WTC11 (cell line): ENCODE data around the gene HMGB2. TPM values are rescaled to one million over a fixed set of nuclear protein-coding genes. Genes with fewer than 3 reads are reported as not detected.
A peak's percentile ranks its signal among the peaks of the same experiment; 100 is the strongest.

Experiments
- ATAC-seq: fragments of 200-7000 bp; cut with Tn5 transposase; 2 replicates; pipeline ENCODE4 v1.10.0; 2021; ENCODE audit warnings: mild to moderate bottlenecking, moderate library complexity
- CTCF ChIA-PET: fragments of 300-600 bp; sonication (Branson Sonifier 250); formaldehyde crosslinking; loops from one replicate; lab custom pipeline; 2021; ENCODE audit warnings: antibody characterized with exemption; lab: Charles Lee
- POLR2A ChIA-PET: fragments of 350-600 bp; sonication (Branson Sonifier 250); formaldehyde crosslinking; loops from one replicate; lab custom pipeline; 2021; ENCODE audit warnings: antibody characterized with exemption; lab: Charles Lee
- DNase-seq: peaks from one replicate; pipeline ENCODE4 v3.0.0; 2021; ENCODE audit warnings: low spot score
- H3K27ac Mint-ChIP-seq: 2 replicates; pipeline ENCODE4 v1.8.0; 2021; ENCODE audit warnings: mixed read lengths
- H3K27me3 Mint-ChIP-seq: 2 replicates; pipeline ENCODE4 v1.8.0; 2021; ENCODE audit warnings: low read depth, mild to moderate bottlenecking, moderate library complexity, mixed read lengths
- H3K36me3 Mint-ChIP-seq: 2 replicates; pipeline ENCODE4 v1.8.0; 2021; ENCODE audit warnings: mixed read lengths
- H3K4me1 Mint-ChIP-seq: 2 replicates; pipeline ENCODE4 v1.8.0; 2022; ENCODE audit warnings: mixed read lengths
- H3K4me3 Mint-ChIP-seq: 2 replicates; pipeline ENCODE4 v1.8.0; 2021; ENCODE audit warnings: mild to moderate bottlenecking, moderate library complexity, mixed read lengths
- H3K9me3 Mint-ChIP-seq: 2 replicates; pipeline ENCODE4 v1.8.0; 2021; ENCODE audit warnings: mixed read lengths
- ATF1 ChIP-seq: sonication (generic); formaldehyde crosslinking; IDR thresholded peaks from 2 replicates; pipeline ENCODE4 v1.8.1; 2023; ENCODE audit warnings: mild to moderate bottlenecking, moderate library complexity, missing genetic modification reagents
- CBFB ChIP-seq: sonication (generic); formaldehyde crosslinking; IDR thresholded peaks from 2 replicates; pipeline ENCODE4 v1.8.1; 2022; ENCODE audit warnings: mild to moderate bottlenecking, low read depth, missing genetic modification reagents
- EMX1 ChIP-seq: fragments of 250-450 bp; sonication (Bioruptor Pico); IDR thresholded peaks from 2 replicates; pipeline ENCODE4 v1.8.0; 2021; ENCODE audit warnings: mild to moderate bottlenecking
- ESRRA ChIP-seq: sonication (generic); formaldehyde crosslinking; IDR thresholded peaks from 2 replicates; pipeline ENCODE4 v1.8.1; 2022; ENCODE audit warnings: mild to moderate bottlenecking, missing genetic modification reagents, borderline replicate concordance
- FOXP1 ChIP-seq: sonication (generic); formaldehyde crosslinking; IDR thresholded peaks from 2 replicates; pipeline ENCODE4 v1.8.0; 2022; ENCODE audit warnings: missing genetic modification reagents, mild to moderate bottlenecking, moderate library complexity, borderline replicate concordance
- NR2C2 ChIP-seq: sonication (generic); formaldehyde crosslinking; IDR thresholded peaks from 2 replicates; pipeline ENCODE4 v1.8.0; 2022; ENCODE audit warnings: mild to moderate bottlenecking, missing genetic modification reagents
- RELA ChIP-seq: sonication (generic); formaldehyde crosslinking; IDR thresholded peaks from 2 replicates; pipeline ENCODE4 v1.8.1; 2022; ENCODE audit warnings: missing genetic modification reagents, mild to moderate bottlenecking, borderline replicate concordance
- RORB ChIP-seq: fragments of 250-450 bp; sonication (Bioruptor Pico); IDR thresholded peaks from 2 replicates; pipeline ENCODE4 v1.9.0; 2021; ENCODE audit warnings: mild to moderate bottlenecking
- SOX15 ChIP-seq: fragments of 250-450 bp; sonication (Bioruptor Pico); IDR thresholded peaks from 2 replicates; pipeline ENCODE4 v1.9.0; 2021; ENCODE audit warnings: mild to moderate bottlenecking
- TCF7 ChIP-seq: sonication (generic); formaldehyde crosslinking; IDR thresholded peaks from 2 replicates; pipeline ENCODE4 v1.8.0; 2022; ENCODE audit warnings: mild to moderate bottlenecking, low read depth, missing genetic modification reagents, moderate library complexity
- TP53 ChIP-seq: sonication (generic); formaldehyde crosslinking; IDR thresholded peaks from 2 replicates; pipeline ENCODE4 v1.8.1; 2023; ENCODE audit warnings: mild to moderate bottlenecking, missing genetic modification reagents
- ZNF317 ChIP-seq: sonication (generic); formaldehyde crosslinking; IDR thresholded peaks from 2 replicates; pipeline ENCODE4 v1.8.1; 2023; ENCODE audit warnings: low read depth, mild to moderate bottlenecking, moderate library complexity, missing genetic modification reagents, borderline replicate concordance
- total RNA-seq: library from RNA; stranded (reverse); gene quantifications from 3 replicates; pipeline ENCODE4 v1.2.3, GENCODE V29; 2021
- TF ChIP-seq, protein P1 (sequence below): sonication (generic); formaldehyde crosslinking; IDR thresholded peaks from 2 replicates; pipeline ENCODE4 v1.8.1; 2022; ENCODE audit warnings: mild to moderate bottlenecking, missing genetic modification reagents, moderate library complexity, borderline replicate concordance
- TF ChIP-seq, protein P2 (sequence below): sonication (generic); formaldehyde crosslinking; IDR thresholded peaks from 2 replicates; pipeline ENCODE4 v1.8.1; 2023; ENCODE audit warnings: mild to moderate bottlenecking, missing genetic modification reagents, moderate library complexity
- TF ChIP-seq, protein P3 (sequence below): fragments of 250-450 bp; sonication (Bioruptor Pico); conservative IDR thresholded peaks from 2 replicates; pipeline ENCODE4 v1.9.0; 2021; ENCODE audit warnings: mild to moderate bottlenecking
- TF ChIP-seq, protein P4 (sequence below): sonication (generic); formaldehyde crosslinking; IDR thresholded peaks from 2 replicates; pipeline ENCODE4 v1.8.1; 2023; ENCODE audit warnings: mild to moderate bottlenecking, missing genetic modification reagents, moderate library complexity
- TF ChIP-seq, protein P5 (sequence below): sonication (generic); formaldehyde crosslinking; IDR thresholded peaks from 2 replicates; pipeline ENCODE4 v1.8.1; 2023; ENCODE audit warnings: mild to moderate bottlenecking, missing genetic modification reagents
- TF ChIP-seq, protein P6 (sequence below): sonication (generic); formaldehyde crosslinking; IDR thresholded peaks from 2 replicates; pipeline ENCODE4 v1.8.1; 2023; ENCODE audit warnings: mild to moderate bottlenecking, missing genetic modification reagents, borderline replicate concordance

Gene HMGB2
- total RNA-seq, 1 experiment from 2014 or later = 279 TPM

DNA sequence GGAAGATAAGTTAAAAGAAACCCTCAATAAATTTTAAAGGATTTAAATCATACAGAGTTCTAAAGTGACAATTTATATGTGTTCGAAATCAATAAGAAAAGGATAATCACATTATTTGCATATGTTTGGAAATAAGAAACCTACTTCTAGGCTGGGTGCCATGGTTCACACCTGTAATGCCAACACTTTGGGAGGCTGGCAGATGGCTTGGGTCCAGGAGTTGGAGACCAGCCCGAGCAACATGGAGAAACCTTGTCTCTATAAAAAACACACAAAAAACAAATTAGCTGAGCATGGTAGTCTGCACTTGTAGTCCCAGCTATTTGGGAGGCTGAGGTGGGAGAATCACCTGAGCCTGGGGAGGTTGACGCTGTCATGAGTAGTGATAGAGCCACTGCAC, 28.5 kb upstream of the HMGB2 start (continued):
- TF ChIP-seq, protein P1, sequence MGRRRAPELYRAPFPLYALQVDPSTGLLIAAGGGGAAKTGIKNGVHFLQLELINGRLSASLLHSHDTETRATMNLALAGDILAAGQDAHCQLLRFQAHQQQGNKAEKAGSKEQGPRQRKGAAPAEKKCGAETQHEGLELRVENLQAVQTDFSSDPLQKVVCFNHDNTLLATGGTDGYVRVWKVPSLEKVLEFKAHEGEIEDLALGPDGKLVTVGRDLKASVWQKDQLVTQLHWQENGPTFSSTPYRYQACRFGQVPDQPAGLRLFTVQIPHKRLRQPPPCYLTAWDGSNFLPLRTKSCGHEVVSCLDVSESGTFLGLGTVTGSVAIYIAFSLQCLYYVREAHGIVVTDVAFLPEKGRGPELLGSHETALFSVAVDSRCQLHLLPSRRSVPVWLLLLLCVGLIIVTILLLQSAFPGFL (CRISPR knock-in tag) = no peak
- TF ChIP-seq RORB (CRISPR knock-in tag) = no peak

DNA sequence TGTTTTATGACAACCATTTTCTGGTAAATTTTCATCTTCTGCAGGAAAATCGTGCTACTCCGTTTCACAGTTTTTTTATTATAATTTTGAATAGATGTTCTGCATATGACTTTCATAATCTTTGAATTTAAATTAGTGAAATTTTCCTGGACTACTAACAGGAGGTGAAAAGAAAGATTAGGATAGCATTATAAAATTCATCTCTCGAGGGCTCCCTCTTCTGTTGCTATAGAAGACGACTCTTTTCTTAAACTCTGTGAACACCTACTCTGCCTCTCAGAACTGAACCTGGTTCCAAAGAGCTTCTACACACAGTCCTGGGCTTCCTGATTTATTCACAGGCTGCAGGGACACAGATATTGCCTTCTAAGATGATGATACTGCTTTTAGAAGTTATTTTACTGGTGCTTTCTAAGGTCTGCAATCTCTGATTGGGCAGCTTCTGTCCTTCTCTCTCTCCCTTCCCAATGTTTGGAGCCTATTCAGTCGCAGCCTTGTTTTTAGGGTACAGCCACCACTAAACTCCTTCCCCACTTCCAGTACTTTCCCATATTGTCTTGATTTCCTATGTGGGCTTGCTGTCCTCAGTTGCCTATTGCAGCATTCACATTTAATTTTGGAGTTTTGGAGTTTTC, 26.5 kb upstream of the HMGB2 start:
- POLR2A ChIA-PET = interaction anchor here (1.2 kb wide), 1 partner anchor 26 kb away, joined by 5 read pairs; no protein-coding TSS in a partner anchor
- no peak for DNase-seq
- Mint-ChIP-seq H3K4me1 (peaks cover 3% of the 10 kb centered on the region), H3K36me3 (peaks cover 4% of the 10 kb centered on the region; the same call in 1 of the 2 replicates)
- TF ChIP-seq ZNF317 (no peak), EMX1 (CRISPR knock-in tag) (no peak), RORB (CRISPR knock-in tag) (no peak), TCF7 (no peak), ATF1 (CRISPR knock-in tag) (no peak), SOX15 (CRISPR knock-in tag) (no peak), ESRRA (CRISPR knock-in tag) (no peak), CBFB (no peak)
- TF ChIP-seq, protein P1 (CRISPR knock-in tag) = no peak
- TF ChIP-seq, protein P2, sequence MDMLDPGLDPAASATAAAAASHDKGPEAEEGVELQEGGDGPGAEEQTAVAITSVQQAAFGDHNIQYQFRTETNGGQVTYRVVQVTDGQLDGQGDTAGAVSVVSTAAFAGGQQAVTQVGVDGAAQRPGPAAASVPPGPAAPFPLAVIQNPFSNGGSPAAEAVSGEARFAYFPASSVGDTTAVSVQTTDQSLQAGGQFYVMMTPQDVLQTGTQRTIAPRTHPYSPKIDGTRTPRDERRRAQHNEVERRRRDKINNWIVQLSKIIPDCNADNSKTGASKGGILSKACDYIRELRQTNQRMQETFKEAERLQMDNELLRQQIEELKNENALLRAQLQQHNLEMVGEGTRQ (CRISPR knock-in tag) = no peak
- TF ChIP-seq, protein P3, sequence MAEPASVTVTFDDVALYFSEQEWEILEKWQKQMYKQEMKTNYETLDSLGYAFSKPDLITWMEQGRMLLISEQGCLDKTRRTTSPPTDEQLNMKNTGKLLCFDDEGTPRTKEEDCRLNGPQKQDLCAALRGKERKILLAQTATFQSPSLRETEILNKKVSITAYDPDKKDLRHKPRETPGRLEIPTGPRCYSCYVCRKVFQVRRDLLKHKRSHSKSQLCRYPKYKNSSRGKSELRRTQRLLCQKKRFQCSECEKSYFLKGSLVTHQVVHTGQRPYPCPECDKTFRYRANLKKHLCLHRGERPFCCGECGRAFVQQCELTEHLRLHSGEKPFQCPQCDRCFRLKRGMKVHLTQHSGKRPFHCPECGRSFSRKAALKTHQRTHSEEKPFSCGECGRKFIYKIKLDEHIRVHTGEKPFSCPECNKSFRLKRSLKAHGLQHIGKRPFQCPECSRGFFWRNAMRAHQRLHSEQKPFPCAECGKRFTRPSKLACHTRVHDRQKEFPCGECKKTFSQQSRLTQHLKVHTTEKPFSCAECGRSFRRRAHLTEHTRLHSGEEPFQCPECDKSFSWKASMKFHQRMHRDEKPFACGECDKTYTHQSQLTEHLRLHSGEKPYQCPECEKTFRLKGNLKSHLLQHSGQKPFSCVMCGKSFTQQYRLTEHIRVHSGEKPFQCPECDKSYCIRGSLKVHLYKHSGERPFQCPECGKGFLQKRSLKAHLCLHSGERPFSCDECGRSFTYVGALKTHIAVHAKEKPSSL = no peak
- TF ChIP-seq, protein P4, sequence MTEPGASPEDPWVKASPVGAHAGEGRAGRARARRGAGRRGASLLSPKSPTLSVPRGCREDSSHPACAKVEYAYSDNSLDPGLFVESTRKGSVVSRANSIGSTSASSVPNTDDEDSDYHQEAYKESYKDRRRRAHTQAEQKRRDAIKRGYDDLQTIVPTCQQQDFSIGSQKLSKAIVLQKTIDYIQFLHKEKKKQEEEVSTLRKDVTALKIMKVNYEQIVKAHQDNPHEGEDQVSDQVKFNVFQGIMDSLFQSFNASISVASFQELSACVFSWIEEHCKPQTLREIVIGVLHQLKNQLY (CRISPR knock-in tag) = no peak
- TF ChIP-seq, all 79 proteins: peak for 0
- Mint-ChIP-seq H3K4me3 (no peak overlapping the region), H3K27me3 (no peaks in the 10 kb centered on the region), H3K27ac (no peak overlapping the region), H3K9me3 (peaks cover 9% of the 10 kb centered on the region)
- CTCF ChIA-PET = interaction anchor here (0.7 to 1.2 kb wide), 6 partner anchors 8 to 347 kb away, joined by 3 to 7 read pairs (median 3); partner anchors contain the start of gene SAP30
- peak; percentile 89 for ATAC-seq

DNA sequence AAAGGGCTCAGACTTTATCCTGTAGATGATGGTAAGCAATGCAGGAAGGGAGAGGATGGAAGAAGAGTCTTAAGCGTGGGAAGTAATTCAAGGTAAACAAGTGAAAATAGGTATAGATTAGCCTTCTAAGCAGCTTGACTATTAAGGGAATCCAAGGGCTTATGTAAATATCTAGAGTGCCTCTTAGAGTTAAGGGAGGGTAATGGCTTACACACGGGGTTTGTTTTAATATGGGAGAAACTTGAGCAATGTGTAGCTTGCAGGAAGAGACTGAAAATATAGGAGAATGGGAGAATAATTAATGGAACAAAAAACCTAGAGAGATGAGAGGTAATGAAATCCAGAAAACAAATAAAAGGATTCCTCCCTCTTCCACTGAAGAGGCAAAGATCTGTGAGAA, 23.8 kb upstream of the HMGB2 start:
- ChIA-PET CTCF (interaction anchor here (0.5 kb wide), 1 partner anchor 21 kb away, joined by 4 read pairs; no protein-coding TSS in a partner anchor), POLR2A (no interaction called here)
- peaks cover 4% of the 10 kb centered on the region; the same call in 1 of the 2 replicates for H3K36me3 Mint-ChIP-seq
- H3K4me3 Mint-ChIP-seq = no peak overlapping the region
- H3K9me3 Mint-ChIP-seq = peaks cover 9% of the 10 kb centered on the region
- no peak overlapping the region for H3K27ac Mint-ChIP-seq
- ATAC-seq = 0 out of 2 replicates have a peak, but pooled peaks have one; percentile 38
- no peaks in the 10 kb centered on the region for H3K27me3 Mint-ChIP-seq
- no peak for DNase-seq
- H3K4me1 Mint-ChIP-seq = no peaks in the 10 kb centered on the region
- TF ChIP-seq RELA (CRISPR knock-in tag) = no peak
- TF ChIP-seq, protein P5, sequence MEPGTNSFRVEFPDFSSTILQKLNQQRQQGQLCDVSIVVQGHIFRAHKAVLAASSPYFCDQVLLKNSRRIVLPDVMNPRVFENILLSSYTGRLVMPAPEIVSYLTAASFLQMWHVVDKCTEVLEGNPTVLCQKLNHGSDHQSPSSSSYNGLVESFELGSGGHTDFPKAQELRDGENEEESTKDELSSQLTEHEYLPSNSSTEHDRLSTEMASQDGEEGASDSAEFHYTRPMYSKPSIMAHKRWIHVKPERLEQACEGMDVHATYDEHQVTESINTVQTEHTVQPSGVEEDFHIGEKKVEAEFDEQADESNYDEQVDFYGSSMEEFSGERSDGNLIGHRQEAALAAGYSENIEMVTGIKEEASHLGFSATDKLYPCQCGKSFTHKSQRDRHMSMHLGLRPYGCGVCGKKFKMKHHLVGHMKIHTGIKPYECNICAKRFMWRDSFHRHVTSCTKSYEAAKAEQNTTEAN (CRISPR knock-in tag) = no peak
- TF ChIP-seq, protein P6, sequence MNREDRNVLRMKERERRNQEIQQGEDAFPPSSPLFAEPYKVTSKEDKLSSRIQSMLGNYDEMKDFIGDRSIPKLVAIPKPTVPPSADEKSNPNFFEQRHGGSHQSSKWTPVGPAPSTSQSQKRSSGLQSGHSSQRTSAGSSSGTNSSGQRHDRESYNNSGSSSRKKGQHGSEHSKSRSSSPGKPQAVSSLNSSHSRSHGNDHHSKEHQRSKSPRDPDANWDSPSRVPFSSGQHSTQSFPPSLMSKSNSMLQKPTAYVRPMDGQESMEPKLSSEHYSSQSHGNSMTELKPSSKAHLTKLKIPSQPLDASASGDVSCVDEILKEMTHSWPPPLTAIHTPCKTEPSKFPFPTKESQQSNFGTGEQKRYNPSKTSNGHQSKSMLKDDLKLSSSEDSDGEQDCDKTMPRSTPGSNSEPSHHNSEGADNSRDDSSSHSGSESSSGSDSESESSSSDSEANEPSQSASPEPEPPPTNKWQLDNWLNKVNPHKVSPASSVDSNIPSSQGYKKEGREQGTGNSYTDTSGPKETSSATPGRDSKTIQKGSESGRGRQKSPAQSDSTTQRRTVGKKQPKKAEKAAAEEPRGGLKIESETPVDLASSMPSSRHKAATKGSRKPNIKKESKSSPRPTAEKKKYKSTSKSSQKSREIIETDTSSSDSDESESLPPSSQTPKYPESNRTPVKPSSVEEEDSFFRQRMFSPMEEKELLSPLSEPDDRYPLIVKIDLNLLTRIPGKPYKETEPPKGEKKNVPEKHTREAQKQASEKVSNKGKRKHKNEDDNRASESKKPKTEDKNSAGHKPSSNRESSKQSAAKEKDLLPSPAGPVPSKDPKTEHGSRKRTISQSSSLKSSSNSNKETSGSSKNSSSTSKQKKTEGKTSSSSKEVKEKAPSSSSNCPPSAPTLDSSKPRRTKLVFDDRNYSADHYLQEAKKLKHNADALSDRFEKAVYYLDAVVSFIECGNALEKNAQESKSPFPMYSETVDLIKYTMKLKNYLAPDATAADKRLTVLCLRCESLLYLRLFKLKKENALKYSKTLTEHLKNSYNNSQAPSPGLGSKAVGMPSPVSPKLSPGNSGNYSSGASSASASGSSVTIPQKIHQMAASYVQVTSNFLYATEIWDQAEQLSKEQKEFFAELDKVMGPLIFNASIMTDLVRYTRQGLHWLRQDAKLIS (CRISPR knock-in tag) = no peak
- no peak for TF ChIP-seq TP53 (CRISPR knock-in tag)
- TF ChIP-seq, protein P3 = no peak
- TF ChIP-seq NR2C2 (CRISPR knock-in tag) = no peak
- no peak for TF ChIP-seq FOXP1 (CRISPR knock-in tag)
